HepG2 (cell line): ENCODE measurements around the gene TMEM256. TPM values are rescaled to one million over a fixed set of nuclear protein-coding genes. Genes with fewer than 3 reads are reported as not detected.

Experiments used
- BCLAF1 ChIP-seq: fragments of 450-650 bp; IDR thresholded peaks from 2 replicates; pipeline ENCODE4 v1.6.1; 2017; ENCODE audit warnings: mild to moderate bottlenecking
- EZH2 ChIP-seq: conservative IDR thresholded peaks from 2 replicates; pipeline ENCODE4 v1.6.1; 2012; ENCODE audit warnings: mild to moderate bottlenecking, low read depth, low read length, moderate library complexity
- GLI4 ChIP-seq: sonication (generic); formaldehyde crosslinking; IDR thresholded peaks from 2 replicates; pipeline ENCODE4 v1.5.1; 2020; ENCODE audit warnings: missing genetic modification reagents, mild to moderate bottlenecking, moderate library complexity, borderline replicate concordance
- GPN1 ChIP-seq: sonication (generic); formaldehyde crosslinking; IDR thresholded peaks from 2 replicates; pipeline ENCODE4 v1.5.1; 2020; ENCODE audit warnings: missing genetic modification reagents, borderline replicate concordance
- KAT8 ChIP-seq: IDR thresholded peaks from 2 replicates; pipeline ENCODE4 v1.6.1; 2016; ENCODE audit warnings: missing genetic modification reagents, missing compliant biosample characterization
- KDM6A ChIP-seq: IDR thresholded peaks from 2 replicates; pipeline ENCODE4 v1.6.1; 2016; ENCODE audit warnings: low read depth
- MIER2 ChIP-seq: IDR thresholded peaks from 2 replicates; pipeline ENCODE4 v1.6.1; 2016; ENCODE audit warnings: missing biosample characterization, missing genetic modification reagents
- NBN ChIP-seq: fragments of 450-650 bp; conservative IDR thresholded peaks from 2 replicates; pipeline ENCODE4 v1.6.1; 2017
- POLR2AphosphoS2 ChIP-seq: IDR thresholded peaks from 2 replicates; pipeline ENCODE4 v1.6.1; 2011; ENCODE audit warnings: low read depth, low read length, improper control_type of control experiment
- RBM39 ChIP-seq: fragments of 200-400 bp; formaldehyde crosslinking; IDR thresholded peaks from one replicate; pipeline ENCODE4 v1.6.1; 2018; ENCODE audit warnings: antibody characterized with exemption, mild to moderate bottlenecking, low read depth, low read length; ENCODE audit not compliant: poor library complexity, severe bottlenecking
- SOX13 ChIP-seq, 3 experiments: fragments of 450-650 bp in 1 of 3; sonication (generic) in 1 of 3; formaldehyde crosslinking in 1 of 3; IDR thresholded peaks in 2 of 3; conservative IDR thresholded peaks in 1 of 3; 2 replicates each; pipeline versions ENCODE4 v1.5.0 to v1.6.1; 2016 to 2020; ENCODE audit warnings: antibody characterized with exemption in 1 of 3, mild to moderate bottlenecking in 1 of 3, missing compliant biosample characterization in 1 of 3, missing genetic modification reagents in 1 of 3, moderate library complexity in 1 of 3
- STAG1 ChIP-seq: sonication (generic); formaldehyde crosslinking; IDR thresholded peaks from 2 replicates; pipeline ENCODE4 v1.4.0; 2020; ENCODE audit warnings: missing genetic modification reagents
- ZBTB21 ChIP-seq: sonication (generic); formaldehyde crosslinking; IDR thresholded peaks from 2 replicates; pipeline ENCODE4 v1.4.0; 2020; ENCODE audit warnings: missing genetic modification reagents
- ZNF546 ChIP-seq: sonication (generic); formaldehyde crosslinking; conservative IDR thresholded peaks from 2 replicates; pipeline ENCODE4 v1.8.1; 2023; ENCODE audit warnings: mild to moderate bottlenecking, missing genetic modification reagents
- ZNF678 ChIP-seq: sonication (generic); formaldehyde crosslinking; IDR thresholded peaks from 2 replicates; pipeline ENCODE4 v1.4.0; 2020; ENCODE audit warnings: mild to moderate bottlenecking, missing genetic modification reagents
- ZNF703 ChIP-seq: sonication (generic); formaldehyde crosslinking; IDR thresholded peaks from 2 replicates; pipeline ENCODE4 v1.5.1; 2020; ENCODE audit warnings: missing genetic modification reagents, mild to moderate bottlenecking, moderate library complexity, borderline replicate concordance
- ZNF710 ChIP-seq: sonication (generic); formaldehyde crosslinking; IDR thresholded peaks from 2 replicates; pipeline ENCODE4 v1.5.0; 2020; ENCODE audit warnings: mild to moderate bottlenecking, missing genetic modification reagents, borderline replicate concordance
- polyA plus RNA-seq, 8 experiments: library from polyadenylated mRNA; depleted of rRNA in 3 of 8; stranded (reverse) in 7 of 8; unstranded in 1 of 8; fragments of >200 nt; fragmentation: Illumina TruSeq in 4 of 8; extraction: Trizol in 4 of 8; gene quantifications; 2 replicates each; pipeline versions ENCODE4 v1.2.1 to v1.2.3, GENCODE V29; 2011 to 2016; ENCODE audit warnings: low read depth in 4 of 8, missing spikeins in 1 of 8, mixed read lengths in 1 of 8; ENCODE audit not compliant: insufficient read depth in 1 of 8
- total RNA-seq, 5 experiments: library from RNA; depleted of rRNA; stranded (reverse); fragments of >200 nt; fragmentation: Illumina TruSeq; extraction: Trizol; gene quantifications; 2 replicates each; pipeline ENCODE4 v1.2.3, GENCODE V29; 2016; ENCODE audit warnings: low read depth in 1 of 5
- TF ChIP-seq, protein P1 (sequence below): sonication (generic); formaldehyde crosslinking; IDR thresholded peaks from 2 replicates; pipeline ENCODE4 v1.4.0; 2020; ENCODE audit warnings: mild to moderate bottlenecking, missing genetic modification reagents
- TF ChIP-seq, protein P2 (sequence below): sonication (generic); formaldehyde crosslinking; IDR thresholded peaks from 2 replicates; pipeline ENCODE4 v1.4.0; 2020; ENCODE audit warnings: missing genetic modification reagents, mild to moderate bottlenecking, borderline replicate concordance
- TF ChIP-seq, protein P3 (sequence below): sonication (generic); formaldehyde crosslinking; IDR thresholded peaks from 2 replicates; pipeline ENCODE4 v1.8.1; 2022; ENCODE audit warnings: mild to moderate bottlenecking, missing genetic modification reagents

TMEM256 gene
- total and polyA plus RNA-seq, 2 of the 13 experiments (the other 11 are each of a cell fraction or from before 2014, with no cell fraction given): 231 to 252 TPM

DNA sequence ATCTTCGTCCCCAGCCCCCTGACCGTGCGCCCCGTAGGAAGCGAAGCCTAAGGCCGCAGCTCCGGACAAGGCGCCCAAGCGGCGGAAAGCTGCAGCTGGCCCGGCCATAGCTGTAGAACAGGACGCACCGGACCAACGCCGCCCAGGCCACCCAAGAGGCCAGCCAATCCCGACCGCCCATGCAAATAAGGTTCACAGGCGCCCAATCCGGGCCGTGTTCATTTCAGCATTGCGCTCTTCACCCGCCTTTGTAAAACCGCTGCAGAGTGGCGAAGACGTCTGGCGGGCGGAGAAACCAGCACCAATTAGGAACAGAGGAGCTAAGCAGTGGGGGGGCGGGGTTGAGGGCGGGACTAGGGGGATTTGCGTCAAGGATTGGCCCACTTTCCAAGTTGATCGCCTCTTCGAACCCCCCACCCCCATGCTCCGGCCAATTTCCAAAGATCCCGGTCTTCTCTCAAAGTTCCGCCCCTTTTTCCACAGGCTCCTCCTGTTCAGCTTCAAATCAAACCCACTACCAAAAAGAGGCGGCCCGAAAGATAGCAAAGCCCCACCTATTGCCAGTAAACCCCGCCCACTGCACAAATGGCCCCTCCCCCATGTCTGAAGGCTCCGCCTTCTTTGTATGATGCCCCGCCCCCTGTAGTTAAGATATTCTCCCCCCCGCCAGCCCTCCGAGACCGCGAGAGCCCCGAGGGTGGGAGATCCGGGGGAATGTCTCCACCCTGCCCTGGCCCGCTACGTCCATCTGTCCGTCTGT is at the start of gene TMEM256 (continued):
- TF ChIP-seq STAG1 (CRISPR knock-in tag) (no peak), RBM39 (peak; percentile 77), ZNF710 (CRISPR knock-in tag) (no peak), KDM6A (no peak), EZH2 (no peak), GPN1 (CRISPR knock-in tag) (no peak), KAT8 (CRISPR knock-in tag) (no peak; the same call in none of the 2 replicates), ZNF703 (CRISPR knock-in tag) (no peak), MIER2 (CRISPR knock-in tag) (no peak), NBN (no peak), ZNF678 (CRISPR knock-in tag) (no peak), ZNF546 (CRISPR knock-in tag) (no peak), ZBTB21 (CRISPR knock-in tag) (no peak), SOX13 (IDR thresholded peaks at IDR 0.05) (no peak), SOX13 (CRISPR knock-in tag; conservative IDR thresholded peaks at IDR 0.05 in 1 of 2, IDR thresholded peaks at IDR 0.05 in 1 of 2) (no peak), GLI4 (CRISPR knock-in tag) (no peak), BCLAF1 (no peak), POLR2AphosphoS2 (peak; percentile 54; the same call in 1 of the 2 replicates)
- TF ChIP-seq, protein P1, sequence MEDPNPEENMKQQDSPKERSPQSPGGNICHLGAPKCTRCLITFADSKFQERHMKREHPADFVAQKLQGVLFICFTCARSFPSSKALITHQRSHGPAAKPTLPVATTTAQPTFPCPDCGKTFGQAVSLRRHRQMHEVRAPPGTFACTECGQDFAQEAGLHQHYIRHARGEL (CRISPR knock-in tag): no peak
- TF ChIP-seq, protein P2, sequence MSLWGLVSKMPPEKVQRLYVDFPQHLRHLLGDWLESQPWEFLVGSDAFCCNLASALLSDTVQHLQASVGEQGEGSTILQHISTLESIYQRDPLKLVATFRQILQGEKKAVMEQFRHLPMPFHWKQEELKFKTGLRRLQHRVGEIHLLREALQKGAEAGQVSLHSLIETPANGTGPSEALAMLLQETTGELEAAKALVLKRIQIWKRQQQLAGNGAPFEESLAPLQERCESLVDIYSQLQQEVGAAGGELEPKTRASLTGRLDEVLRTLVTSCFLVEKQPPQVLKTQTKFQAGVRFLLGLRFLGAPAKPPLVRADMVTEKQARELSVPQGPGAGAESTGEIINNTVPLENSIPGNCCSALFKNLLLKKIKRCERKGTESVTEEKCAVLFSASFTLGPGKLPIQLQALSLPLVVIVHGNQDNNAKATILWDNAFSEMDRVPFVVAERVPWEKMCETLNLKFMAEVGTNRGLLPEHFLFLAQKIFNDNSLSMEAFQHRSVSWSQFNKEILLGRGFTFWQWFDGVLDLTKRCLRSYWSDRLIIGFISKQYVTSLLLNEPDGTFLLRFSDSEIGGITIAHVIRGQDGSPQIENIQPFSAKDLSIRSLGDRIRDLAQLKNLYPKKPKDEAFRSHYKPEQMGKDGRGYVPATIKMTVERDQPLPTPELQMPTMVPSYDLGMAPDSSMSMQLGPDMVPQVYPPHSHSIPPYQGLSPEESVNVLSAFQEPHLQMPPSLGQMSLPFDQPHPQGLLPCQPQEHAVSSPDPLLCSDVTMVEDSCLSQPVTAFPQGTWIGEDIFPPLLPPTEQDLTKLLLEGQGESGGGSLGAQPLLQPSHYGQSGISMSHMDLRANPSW: no peak
- TF ChIP-seq, protein P3, sequence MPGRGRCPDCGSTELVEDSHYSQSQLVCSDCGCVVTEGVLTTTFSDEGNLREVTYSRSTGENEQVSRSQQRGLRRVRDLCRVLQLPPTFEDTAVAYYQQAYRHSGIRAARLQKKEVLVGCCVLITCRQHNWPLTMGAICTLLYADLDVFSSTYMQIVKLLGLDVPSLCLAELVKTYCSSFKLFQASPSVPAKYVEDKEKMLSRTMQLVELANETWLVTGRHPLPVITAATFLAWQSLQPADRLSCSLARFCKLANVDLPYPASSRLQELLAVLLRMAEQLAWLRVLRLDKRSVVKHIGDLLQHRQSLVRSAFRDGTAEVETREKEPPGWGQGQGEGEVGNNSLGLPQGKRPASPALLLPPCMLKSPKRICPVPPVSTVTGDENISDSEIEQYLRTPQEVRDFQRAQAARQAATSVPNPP: no peak
